ENCODE data around the gene SALL3.

GRCh38 chr18:78965917-78966792 lies 13.5 kb upstream of the SALL3 start:
- TF ChIP-seq POLR2A (IDR thresholded peaks at IDR 0.05) = no peak
- TF ChIP-seq CTCF (IDR thresholded peaks at IDR 0.05) = no peak

Data from vagina (tissue), 2 donors.